Measurements from ENCODE around the gene DLL3. TPM values are rescaled to one million over a fixed set of nuclear protein-coding genes. Genes with fewer than 3 reads are reported as not detected.

DLL3 gene
- total RNA-seq, 1 experiment from 2014 or later = 0.17 TPM

DNA sequence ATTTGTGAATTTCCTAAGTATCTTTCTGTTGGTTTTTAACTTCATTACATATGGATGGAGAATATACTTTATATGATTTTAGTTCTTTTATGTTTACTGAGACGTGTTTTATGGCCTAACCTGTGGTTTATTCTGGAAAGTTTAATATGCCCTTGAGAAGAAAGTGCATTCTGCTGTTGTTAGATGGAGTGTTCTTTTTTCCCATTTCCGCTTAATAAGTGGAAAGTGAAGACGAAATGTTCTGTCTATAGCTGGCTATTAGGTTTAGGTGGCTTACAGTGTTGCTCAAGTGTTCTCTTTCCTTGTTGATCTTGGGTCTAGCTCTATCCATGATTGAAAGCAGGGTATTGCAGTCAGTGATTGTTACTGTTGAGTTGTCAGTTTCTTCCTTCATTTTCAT lies 35.3 kb upstream of the DLL3 start:
- DNase-seq (ENCODE audit: low read depth, low spot score) = no peak
- Histone ChIP-seq H3K36me3 (ENCODE audit: control insufficient read depth in 1 of 2, insufficient read depth in 2 of 2, low read length in 2 of 2) (peaks cover 47 to 66% of the 10 kb centered on the region in 2 experiments), H3K9me2 (ENCODE audit: insufficient read depth) (no peaks in the 10 kb centered on the region), H3K79me2 (ENCODE audit: insufficient read depth, low read length) (peaks cover 21% of the 10 kb centered on the region; the same call in 1 of the 2 replicates), H3K4me3 (replicated peaks in 1 of 2; ENCODE audit: low read depth in 1 of 2, low read length in 2 of 2) (no peak overlapping the region), H3K27me3 (ENCODE audit: insufficient read depth, low read length) (no peaks in the 10 kb centered on the region), H3K9ac (ENCODE audit: low read length) (no peak overlapping the region), H3K27ac (ENCODE audit: low read depth, low read length) (no peak overlapping the region), H2AFZ (ENCODE audit: low read depth, low read length, poor library complexity, severe bottlenecking) (no peak overlapping the region), H3K4me2 (ENCODE audit: low read length) (no peak overlapping the region), H3K9me3 (ENCODE audit: control insufficient read depth in 1 of 2, insufficient read depth in 1 of 2, low read depth in 1 of 2, low read length in 2 of 2) (no peaks in the 10 kb centered on the region), H3K4me1 (ENCODE audit: control insufficient read depth in 1 of 2, insufficient read depth in 2 of 2, low read length in 2 of 2) (no peaks in the 10 kb centered on the region), H4K20me1 (ENCODE audit: insufficient read depth) (no peaks in the 10 kb centered on the region)
- ChIA-PET RAD21 (ENCODE audit: low non-redundant PET in 1 of 2, low total read pairs in 2 of 2, uncharacterized antibody in 2 of 2, unreplicated experiment in 2 of 2) (no interaction called here), CTCF (interaction anchor here (1.8 kb wide), 1 partner anchor 11 kb away, joined by 5 read pairs; no protein-coding TSS in a partner anchor), POLR2A (interaction anchor here (1.0 kb wide), 1 partner anchor 8 kb away, joined by 3 read pairs; no protein-coding TSS in a partner anchor)
- intact Hi-C loops (cut with micrococcal nuclease) = no loop called here
- BruUV-seq (replicated peaks) = no TSS peak
- TF ChIP-seq ELF1 (IDR thresholded peaks at IDR 0.05; ENCODE audit: borderline replicate concordance, low read depth) (no peak), RAD21 (IDR thresholded peaks at IDR 0.05; ENCODE audit: low read depth) (no peak), EZH2phosphoT487 (IDR thresholded peaks at IDR 0.05; ENCODE audit: borderline replicate concordance) (no peak), SP1 (IDR thresholded peaks at IDR 0.05; ENCODE audit: low read depth) (no peak), CEBPB (IDR thresholded peaks at IDR 0.05; ENCODE audit: low read depth) (no peak), EZH2 (IDR thresholded peaks at IDR 0.05) (no peak), ZFX (IDR thresholded peaks at IDR 0.05) (no peak), POLR2AphosphoS5 (IDR thresholded peaks at IDR 0.05; ENCODE audit: low read depth, low read length) (no peak), ZNF274 (IDR thresholded peaks at IDR 0.05; ENCODE audit: low read depth, low read length) (no peak), TCF7L2 (IDR thresholded peaks at IDR 0.05; ENCODE audit: borderline replicate concordance, extremely low read depth, insufficient read depth, insufficient read length) (no peak), JUND (IDR thresholded peaks at IDR 0.05) (no peak), FOSL1 (IDR thresholded peaks at IDR 0.05; ENCODE audit: low read depth) (no peak), CBX3 (IDR thresholded peaks at IDR 0.05; ENCODE audit: low read depth) (no peak), SIN3A (IDR thresholded peaks at IDR 0.05; ENCODE audit: low read depth) (no peak), EGR1 (IDR thresholded peaks at IDR 0.05; ENCODE audit: low read depth) (no peak)
- TF ChIP-seq, protein P1, sequence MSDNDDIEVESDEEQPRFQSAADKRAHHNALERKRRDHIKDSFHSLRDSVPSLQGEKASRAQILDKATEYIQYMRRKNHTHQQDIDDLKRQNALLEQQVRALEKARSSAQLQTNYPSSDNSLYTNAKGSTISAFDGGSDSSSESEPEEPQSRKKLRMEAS (IDR thresholded peaks at IDR 0.05) = no peak
- TF ChIP-seq, protein P2, sequence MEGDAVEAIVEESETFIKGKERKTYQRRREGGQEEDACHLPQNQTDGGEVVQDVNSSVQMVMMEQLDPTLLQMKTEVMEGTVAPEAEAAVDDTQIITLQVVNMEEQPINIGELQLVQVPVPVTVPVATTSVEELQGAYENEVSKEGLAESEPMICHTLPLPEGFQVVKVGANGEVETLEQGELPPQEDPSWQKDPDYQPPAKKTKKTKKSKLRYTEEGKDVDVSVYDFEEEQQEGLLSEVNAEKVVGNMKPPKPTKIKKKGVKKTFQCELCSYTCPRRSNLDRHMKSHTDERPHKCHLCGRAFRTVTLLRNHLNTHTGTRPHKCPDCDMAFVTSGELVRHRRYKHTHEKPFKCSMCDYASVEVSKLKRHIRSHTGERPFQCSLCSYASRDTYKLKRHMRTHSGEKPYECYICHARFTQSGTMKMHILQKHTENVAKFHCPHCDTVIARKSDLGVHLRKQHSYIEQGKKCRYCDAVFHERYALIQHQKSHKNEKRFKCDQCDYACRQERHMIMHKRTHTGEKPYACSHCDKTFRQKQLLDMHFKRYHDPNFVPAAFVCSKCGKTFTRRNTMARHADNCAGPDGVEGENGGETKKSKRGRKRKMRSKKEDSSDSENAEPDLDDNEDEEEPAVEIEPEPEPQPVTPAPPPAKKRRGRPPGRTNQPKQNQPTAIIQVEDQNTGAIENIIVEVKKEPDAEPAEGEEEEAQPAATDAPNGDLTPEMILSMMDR (IDR thresholded peaks at IDR 0.05 in 2 of 3, conservative IDR thresholded peaks at IDR 0.05 in 1 of 3; ENCODE audit: borderline replicate concordance in 1 of 3, insufficient read depth in 1 of 3, low read depth in 2 of 3, low read length in 2 of 3) = no peak
- TF ChIP-seq, protein P3, sequence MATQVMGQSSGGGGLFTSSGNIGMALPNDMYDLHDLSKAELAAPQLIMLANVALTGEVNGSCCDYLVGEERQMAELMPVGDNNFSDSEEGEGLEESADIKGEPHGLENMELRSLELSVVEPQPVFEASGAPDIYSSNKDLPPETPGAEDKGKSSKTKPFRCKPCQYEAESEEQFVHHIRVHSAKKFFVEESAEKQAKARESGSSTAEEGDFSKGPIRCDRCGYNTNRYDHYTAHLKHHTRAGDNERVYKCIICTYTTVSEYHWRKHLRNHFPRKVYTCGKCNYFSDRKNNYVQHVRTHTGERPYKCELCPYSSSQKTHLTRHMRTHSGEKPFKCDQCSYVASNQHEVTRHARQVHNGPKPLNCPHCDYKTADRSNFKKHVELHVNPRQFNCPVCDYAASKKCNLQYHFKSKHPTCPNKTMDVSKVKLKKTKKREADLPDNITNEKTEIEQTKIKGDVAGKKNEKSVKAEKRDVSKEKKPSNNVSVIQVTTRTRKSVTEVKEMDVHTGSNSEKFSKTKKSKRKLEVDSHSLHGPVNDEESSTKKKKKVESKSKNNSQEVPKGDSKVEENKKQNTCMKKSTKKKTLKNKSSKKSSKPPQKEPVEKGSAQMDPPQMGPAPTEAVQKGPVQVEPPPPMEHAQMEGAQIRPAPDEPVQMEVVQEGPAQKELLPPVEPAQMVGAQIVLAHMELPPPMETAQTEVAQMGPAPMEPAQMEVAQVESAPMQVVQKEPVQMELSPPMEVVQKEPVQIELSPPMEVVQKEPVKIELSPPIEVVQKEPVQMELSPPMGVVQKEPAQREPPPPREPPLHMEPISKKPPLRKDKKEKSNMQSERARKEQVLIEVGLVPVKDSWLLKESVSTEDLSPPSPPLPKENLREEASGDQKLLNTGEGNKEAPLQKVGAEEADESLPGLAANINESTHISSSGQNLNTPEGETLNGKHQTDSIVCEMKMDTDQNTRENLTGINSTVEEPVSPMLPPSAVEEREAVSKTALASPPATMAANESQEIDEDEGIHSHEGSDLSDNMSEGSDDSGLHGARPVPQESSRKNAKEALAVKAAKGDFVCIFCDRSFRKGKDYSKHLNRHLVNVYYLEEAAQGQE (IDR thresholded peaks at IDR 0.05; ENCODE audit: low read depth) = no peak
- TF ChIP-seq, protein P4, sequence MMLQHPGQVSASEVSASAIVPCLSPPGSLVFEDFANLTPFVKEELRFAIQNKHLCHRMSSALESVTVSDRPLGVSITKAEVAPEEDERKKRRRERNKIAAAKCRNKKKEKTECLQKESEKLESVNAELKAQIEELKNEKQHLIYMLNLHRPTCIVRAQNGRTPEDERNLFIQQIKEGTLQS (IDR thresholded peaks at IDR 0.05) = no peak
- TF ChIP-seq, protein P5, sequence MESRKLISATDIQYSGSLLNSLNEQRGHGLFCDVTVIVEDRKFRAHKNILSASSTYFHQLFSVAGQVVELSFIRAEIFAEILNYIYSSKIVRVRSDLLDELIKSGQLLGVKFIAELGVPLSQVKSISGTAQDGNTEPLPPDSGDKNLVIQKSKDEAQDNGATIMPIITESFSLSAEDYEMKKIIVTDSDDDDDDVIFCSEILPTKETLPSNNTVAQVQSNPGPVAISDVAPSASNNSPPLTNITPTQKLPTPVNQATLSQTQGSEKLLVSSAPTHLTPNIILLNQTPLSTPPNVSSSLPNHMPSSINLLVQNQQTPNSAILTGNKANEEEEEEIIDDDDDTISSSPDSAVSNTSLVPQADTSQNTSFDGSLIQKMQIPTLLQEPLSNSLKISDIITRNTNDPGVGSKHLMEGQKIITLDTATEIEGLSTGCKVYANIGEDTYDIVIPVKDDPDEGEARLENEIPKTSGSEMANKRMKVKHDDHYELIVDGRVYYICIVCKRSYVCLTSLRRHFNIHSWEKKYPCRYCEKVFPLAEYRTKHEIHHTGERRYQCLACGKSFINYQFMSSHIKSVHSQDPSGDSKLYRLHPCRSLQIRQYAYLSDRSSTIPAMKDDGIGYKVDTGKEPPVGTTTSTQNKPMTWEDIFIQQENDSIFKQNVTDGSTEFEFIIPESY (IDR thresholded peaks at IDR 0.05; ENCODE audit: extremely low read depth, insufficient replicate concordance, low read length) = no peak
- ATAC-seq = no peak

All from HCT116 (cell line).